Measurements from ENCODE around the gene TRAF3.
A peak's percentile ranks its signal among the peaks of the same experiment; 100 is the strongest.
"Not testable (repeated sequence)": the region's sequence is repeated elsewhere in the genome, so short reads cannot be mapped to it uniquely, and the experiment has no call there.

TRAF3 gene

DNA sequence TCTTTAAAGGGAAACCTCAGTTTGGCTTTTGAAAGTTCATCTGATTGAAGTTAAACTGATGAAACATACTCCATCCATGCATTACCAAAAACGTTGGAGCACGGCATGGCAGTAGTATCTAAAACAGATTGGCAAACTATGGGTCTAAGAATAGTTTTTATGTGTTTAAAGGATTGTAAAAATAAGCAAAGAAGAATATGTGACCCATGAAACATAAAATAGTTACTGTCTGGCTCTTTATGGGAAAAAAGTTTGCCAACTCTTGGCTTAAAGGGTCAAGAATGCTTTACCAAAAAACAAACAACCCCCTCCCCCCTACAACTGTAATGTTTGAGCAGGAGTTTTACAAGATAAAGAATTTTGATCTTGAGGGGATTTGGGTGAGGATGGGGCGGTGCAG, 32.6 kb downstream of the TRAF3 start:
- no peak for ATAC-seq

DNA sequence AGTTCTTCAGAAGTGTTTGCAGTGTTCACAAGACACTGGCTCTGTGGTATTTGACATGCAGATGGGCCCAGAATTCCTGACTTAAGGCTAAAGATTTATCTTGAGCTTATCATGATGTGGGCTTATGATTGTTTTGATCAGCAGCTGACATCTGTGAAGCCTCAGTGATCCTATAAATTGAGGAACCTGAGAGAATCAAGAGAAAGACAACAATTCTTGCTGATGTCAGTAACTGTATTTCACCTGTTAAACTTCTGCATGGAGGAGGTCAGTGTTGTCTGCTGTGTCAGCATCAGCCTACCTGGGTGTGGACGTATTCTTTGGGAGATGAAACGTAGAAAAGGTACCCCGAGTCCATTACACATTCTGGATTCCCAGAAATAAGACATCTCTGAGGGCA, 33.3 kb downstream of the TRAF3 start:
- no peak for ATAC-seq

DNA sequence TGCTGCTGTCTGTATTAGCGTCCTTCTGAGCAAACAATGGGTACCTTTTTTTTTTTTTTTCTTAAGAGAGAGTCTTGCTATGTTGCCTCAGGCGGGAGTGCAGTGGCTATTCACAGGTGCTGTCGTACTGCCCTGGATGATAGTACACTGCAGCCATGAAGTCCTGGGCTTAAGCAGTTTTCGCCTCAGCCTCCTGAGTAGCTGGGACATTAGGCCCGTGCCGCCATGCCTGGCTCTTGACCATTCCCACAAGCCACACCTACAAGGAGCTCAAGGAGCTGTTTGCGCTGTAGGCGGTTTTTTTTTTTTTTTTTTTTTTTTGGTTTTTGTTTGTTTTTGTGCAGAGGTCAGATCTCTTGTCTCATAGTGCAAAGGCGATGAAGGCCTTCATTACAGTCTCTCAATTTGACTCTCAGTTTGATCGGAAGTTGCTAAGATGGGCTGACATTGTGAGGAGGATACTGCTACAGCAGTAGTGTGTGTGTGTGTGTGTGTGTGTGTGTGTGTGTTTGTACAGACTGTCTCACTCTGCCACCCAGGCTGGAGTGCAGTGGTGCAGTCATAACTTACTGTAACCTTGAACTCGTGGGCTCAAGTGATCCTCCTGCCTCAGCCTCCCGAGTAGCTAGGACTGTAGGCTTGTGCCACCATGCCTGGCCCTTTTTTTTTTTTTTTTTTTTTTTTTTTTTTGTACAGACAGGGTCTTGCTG, 34.2 kb downstream of the TRAF3 start:
- peak in 1 of 2 donors; percentile 22 for ATAC-seq

DNA sequence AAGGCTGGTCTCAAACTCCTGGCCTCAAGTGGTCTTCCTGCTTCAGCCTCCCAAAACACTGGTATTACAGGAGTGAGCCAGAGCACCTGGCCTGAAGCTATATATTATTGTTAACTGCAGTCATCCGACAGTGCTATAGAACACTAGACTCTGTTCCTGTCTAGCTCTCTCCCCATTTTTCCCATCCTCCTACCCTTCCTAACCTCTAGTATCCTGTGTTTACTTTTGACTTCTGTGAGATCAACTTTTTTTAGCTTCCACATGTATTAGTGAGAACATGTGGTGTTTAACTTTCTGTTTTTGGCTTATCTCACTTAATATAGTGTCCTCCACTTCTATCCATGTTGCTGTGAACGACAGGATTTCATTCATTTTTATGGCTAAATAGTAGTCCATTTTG, 34.7 kb downstream of the TRAF3 start:
- no peak for ATAC-seq

DNA sequence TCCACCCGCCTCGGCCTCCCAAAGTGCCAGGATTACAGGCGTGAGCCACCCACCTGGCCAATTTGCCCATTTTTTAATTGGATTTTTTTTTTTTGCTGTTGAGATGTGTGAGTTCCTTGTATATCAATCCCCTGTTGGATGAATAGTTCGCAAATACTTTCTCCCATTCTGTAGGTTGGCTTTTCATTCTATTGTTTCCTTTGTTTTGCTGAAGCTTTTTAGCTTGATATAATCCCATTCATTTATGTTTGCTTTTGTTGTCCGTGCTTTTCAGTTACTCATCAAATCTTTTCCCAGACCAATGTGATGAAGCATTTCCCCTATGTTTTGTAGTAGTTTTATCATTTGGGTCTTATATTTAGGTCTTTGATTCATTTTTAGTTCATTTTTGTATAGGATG, 36.4 kb downstream of the TRAF3 start:
- ATAC-seq, result no peak

DNA sequence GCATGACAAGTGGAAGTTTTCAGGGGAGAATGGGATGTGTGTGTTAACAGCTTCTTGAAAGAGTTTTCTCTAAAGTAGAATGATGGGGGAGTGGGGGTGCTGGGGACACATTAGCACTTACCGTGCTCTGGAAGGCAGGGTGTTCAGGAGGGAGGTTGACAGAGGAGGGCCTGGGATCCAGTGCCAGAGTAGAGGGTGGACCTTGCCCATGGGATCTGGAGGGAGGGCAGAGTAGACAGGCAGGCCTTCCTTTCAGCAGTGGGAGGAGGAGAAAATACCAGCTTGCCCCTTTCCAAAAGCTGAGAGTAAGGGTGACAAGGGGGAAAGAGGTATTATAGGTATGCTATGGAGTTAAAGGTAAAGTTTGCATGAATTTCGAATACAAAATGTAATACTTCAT, 40.1 kb downstream of the TRAF3 start:
- no peak for ATAC-seq

DNA sequence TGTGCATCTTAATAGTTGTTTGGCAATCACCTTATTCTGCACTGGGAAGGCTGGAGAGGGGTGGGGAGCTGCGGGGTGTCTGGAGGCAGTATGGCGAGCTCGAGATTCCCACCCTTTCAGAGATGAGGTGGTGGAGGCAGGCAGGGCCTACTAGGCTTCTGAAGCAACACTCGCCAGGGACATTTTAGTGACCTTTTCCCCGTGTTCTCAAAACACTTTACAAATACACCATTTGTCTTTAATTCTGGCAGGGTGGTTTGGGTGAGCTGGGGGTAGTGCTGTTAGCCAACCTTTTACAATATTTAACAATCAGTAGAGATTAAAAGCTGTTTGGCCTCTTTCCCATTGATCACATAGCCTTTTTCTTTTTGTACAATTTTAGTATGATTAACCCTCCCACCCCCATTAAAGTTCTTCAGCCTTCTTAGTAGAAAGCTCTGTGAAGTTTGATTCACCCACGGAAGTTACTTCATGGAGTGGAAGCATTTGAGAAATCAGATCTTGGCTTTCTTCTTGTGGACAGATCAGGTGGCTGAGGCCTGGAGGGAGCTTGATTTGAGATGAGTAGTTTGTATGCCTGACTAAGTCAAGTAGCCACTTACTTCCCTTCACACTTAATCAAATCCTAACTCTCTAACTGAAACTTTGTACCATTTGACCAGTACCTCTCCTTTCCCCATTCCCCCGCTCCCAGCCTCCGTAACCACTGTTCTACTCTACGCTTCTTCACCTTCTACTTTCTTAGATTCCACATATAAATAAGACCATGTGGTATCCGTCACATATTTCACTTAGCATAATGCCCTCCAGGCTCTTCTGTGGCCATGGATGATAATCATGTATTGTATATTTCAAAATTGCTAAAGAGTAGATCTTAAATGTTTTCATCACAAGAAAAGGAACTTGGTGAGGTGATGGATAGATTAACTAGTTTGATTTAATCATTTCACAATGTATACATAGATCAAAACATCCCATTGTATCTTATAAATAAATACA, 41.0 kb downstream of the TRAF3 start:
- no peak for ATAC-seq

DNA sequence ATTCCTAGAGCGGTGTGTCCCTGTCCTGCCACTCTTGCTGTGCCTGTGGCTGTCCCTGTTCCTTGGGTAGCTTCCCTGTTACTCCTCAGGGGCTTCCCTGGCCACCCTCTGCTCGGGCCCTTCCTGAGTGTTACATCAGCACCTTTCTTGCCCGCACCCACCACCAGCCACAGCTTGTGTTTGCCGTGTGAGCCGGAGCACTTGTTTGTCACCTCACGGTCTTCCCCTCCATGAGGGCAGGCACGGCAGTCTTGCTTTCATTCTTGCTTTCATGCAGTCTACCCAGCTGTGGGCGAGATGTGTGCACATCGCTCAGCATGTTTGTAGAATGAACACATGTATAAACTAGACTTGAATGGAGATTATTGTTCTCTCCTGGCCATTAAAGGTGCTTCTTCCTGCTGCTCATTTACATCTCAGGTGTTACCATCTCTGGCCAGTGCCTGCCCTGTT, 42.0 kb downstream of the TRAF3 start:
- ATAC-seq, result peak; percentile 74 to 75

DNA sequence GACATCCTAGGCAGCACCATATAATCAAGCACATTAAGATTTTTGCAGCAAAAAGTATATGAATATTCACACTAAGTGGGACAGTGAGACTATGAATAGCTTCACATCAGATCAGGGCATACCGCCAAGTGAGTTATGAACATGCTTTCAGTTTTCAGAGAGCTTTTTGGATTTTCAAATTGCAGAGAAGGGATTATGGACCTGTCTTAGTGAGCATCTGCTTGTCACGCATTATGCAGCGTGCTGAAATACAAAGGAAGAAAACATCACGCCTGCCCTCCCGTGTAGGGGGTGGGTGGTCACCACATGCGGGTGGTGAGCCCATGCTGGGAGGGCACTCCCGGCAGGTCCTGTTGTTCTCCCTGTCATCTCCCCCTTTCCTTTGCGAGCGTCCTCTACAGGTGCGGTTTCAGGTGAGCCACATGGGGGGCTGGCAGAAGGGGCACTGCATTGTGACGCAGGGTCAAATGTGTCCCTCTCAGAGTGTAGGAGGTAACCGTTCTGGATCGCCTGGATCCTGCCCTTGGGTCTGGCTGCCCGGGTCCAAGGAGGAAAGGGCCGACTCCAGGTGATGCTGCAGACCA, 42.6 kb downstream of the TRAF3 start:
- peak; percentile 9 to 12 for ATAC-seq

DNA sequence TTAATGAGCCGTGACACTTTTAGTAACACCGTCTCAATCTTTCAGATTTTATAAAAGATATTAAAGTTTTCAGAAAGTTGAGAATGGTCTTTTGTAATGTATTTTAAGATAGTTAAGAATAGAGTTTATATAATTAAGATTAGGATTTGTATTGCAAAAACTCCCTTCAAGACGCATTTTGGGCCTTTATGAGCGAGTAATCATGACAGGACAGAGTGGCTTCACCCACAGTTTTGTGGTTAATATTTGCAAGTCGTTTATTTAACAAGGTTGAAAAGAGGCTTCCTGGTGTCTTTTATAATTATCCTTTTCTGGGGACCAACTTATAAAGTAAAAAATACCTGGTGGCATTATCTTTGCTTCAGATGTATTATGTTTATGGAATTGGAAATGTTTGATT, 44.0 kb downstream of the TRAF3 start:
- no peak for ATAC-seq

DNA sequence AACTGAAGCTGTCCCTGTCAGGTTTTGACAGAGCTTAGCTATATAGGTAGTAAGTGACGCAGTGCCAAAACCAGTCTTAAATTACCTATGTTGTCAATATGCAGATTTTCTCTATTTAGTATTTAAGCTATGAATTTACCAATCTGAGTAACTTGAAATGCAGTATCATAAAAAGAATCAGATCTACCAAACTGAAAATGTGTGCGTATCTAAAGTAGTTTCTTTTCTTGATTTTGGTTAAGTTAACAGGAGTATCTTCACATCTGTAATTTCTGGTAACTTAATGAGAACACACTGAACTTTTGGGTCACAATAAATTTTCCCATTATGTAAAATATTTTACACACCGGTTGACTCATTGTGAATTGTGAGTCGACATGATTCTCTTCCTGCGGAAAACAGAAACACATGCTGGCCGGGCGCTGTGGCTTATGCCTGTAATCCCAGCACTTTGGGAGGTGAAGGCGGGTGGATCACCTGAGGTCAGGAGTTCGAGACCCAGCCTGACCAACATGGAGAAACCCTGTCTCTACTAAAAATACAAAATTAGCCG, 45.1 kb downstream of the TRAF3 start:
- ATAC-seq, result peak; percentile 69 to 72

DNA sequence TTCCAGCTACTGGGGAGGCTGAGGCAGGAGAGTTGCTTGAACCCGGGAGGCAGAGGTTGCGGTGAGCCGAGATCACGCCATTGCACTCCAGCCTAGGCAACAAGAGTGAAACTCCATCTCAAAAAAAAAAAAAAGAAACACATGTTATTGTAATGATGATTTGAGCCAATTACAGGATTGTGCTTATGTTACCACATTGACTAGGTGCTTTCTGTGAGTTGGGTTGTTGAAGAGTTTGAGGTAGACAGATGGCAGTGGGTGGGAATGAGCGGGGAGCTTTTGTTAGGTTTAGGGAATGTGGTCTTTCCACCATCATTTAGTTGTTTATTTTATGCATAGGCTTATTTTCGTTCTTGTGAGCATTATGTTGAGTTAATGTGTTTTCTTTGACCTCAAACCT, 45.6 kb downstream of the TRAF3 start:
- ATAC-seq, result not testable (repeated sequence)

DNA sequence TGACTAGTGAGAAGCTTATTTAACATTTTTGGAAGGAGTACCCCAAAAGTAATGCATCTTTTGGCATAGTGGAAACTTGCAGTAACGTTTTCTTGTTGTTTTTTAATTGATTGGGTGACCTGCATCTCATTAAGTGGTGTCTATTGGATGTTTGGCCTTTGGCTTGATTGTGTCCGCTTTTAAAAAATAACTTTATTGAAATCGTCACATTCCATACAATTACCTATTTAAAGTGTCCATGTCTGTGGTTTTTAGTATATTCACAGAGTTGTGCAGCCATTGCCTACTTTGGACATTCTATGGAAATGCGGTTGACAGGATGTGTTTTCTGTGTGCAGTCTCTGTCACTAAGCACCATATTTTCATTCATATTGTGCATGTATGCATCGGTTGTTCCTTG, 46.3 kb downstream of the TRAF3 start:
- ATAC-seq, result no peak

DNA sequence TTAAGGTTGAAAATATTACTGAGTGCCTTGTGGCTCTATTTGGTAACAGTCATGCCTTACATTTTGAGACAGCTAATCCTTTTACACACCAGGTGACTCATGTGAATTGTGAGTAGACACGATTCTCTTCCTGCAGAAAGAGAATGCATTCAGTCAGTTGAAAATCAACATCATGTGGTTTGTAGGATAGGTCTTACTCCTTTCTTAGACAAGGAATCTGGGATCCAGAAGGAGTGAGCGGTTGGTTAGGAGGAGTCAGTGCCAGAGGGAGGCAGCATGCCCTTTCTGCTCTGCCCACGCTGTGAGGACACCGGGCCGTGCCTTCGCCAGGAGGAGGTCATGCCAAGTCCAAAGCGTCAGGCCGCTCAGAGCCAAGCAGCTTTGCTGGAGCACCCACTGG, 47.6 kb downstream of the TRAF3 start:
- ATAC-seq, result peak; percentile 23 to 34

DNA sequence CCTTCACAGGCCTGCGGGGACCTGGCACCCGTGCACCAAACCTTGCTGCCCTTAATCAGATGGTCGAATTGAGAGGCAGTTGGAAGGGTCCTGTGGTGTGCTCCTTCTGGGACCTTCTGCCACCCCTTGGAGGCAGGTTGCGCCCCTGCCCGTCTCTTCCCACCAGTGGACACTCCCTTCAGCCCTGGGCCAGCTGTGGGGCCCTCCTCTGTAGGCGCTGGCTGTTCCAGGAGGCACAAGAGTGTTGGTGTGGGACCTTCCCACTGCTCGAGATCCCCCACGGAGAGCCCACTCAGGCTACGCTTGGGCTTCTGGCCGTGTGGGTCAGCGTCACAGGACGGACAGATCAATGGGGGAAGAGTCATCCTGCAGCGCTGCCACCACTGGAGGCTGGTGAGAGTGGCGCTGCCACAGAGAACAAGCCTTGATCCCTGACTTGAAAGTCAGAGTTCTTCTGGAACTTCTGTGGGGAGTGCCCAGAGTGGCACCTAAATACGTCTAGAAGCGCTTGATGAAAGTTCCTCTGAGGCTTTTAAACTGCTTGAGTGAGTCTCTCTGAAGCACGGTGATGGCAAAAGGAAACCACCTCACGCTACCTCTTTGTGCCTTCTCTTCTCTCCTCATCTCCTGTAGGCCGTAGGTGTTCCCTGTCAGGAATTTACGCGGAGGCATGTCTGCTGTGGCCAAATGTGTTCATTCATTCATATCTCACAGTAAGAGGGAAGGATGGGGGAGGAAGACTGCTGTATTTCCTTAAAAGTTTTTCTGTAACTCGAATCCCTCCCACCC, 48.3 kb downstream of the TRAF3 start:
- no peak for ATAC-seq

DNA sequence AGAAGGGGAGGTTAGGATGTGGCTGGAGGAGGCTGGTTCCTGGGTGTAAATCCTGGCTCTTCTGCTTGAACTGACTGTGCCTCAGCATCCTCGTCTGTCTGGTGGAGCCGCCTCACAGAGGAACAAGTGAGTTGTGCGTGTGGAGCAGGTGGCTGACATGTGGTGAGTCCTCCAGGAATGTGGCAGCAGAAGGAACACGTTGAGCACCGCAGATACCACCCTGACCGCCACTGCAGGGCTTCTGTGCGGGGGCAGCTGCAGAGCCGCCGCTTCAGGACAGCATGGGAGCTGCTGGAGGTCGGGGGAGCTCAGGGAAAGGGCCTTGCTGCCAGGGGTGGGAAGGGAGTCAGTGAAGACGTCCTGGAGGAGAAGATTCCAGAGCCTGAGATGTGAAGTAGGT, 48.9 kb downstream of the TRAF3 start:
- ATAC-seq, result no peak

DNA sequence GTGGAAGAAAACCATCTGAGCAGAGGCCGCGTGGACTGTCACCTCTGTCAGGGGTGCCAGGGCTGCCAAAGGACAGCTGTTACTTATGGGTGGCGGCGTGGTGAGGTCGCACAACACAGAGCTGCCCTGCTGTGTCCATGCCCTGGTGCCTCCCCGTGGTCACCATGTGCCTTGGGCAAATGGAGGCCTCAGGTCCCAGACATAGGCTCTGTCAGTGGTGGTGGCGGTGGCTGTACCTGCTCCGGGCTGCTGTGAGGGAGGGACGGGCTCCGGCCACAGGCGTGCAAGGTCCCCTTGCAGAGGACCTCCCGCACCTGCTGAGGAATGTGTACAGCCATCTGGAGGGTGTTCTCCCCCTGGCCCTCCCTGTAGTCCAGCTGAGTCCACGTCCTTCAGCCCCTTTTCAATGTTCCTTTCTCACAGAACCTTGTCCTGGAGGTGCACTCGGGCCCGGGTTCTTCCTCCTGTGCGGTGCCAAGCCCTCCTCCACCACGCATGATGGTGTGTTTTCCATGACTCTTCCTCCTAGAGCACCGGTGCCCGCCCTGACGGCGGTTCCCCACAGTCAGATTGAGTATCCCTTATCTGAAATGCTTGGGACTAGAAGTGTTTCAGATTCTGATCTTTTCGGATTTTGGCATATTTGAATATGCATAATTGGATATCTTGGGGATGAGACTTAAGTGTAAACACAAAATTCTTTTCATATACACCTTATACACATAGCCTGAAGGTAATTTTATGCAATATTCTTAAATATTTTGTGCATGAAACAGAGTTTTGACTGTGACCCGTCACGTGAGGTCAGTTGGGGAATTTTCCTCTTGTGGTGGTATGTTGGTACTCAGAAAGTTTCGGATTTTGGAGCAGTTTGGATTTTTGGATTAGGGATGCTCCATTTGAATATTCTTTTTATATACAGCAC, 49.8 kb downstream of the TRAF3 start:
- ATAC-seq, result no peak

DNA sequence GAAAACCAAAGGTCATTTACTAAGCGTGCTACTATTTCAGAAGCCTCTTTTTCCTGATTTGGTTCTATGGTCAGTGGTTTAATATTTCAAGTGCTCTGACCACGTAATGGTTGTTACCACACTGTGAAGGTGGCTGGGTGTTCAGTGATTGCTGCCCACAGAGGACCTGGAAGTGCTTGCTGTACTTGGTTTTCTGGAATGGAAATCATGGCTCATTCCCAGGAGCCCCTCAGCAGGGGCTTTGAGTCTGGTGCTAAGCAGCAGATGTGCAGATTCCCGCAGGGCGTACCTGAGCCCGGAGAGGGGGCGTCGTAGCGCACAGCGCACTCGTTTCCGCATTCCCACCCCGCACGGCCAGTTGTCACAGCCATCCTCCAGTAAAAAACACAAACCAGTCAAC, 50.5 kb downstream of the TRAF3 start:
- ATAC-seq, result no peak

DNA sequence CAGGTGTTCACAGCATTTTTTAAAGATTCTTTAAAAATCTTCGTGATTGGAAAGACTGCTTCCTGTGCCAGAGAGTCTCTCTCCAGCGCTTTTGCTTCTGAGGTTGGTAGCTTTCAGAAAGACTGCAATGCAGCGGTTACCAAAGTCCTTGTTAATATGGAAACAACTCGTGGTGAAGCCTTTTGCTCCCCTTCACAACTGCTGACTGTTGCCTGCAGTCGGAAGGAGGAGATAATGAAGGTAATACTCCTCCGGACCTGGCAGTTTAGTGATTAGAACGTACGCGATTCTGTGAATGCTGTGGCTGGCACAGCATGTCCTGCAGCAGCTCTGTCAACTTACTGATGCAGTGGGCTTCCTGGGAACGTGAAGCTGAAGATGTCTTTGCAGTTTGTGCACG, 50.9 kb downstream of the TRAF3 start:
- no peak for ATAC-seq

DNA sequence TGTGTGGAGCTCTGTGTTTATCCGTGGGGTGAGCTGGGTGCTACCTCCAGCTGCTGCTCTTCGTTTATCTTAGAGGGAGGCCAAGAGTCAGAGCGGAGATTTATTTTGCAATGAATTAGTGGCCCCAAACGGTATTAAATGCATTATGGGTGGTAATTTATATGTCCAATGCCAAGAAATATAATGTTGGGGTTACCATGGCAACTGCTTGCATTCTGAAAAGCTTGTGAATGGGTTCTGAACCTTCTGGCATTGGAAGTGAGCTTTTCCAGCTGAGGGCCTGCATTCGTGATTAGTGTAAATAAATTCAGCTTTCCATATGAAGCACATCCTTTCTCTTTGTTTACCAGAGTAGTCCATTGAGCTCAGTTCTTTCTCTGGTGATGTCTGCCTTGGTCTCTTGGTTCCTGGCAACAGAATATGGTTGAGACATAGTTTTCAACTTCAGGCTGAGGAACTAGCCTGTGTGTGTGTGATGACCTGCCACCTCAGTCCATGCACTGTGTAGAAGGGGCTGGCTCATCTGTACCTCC, 51.8 kb downstream of the TRAF3 start:
- ATAC-seq, result no peak

DNA sequence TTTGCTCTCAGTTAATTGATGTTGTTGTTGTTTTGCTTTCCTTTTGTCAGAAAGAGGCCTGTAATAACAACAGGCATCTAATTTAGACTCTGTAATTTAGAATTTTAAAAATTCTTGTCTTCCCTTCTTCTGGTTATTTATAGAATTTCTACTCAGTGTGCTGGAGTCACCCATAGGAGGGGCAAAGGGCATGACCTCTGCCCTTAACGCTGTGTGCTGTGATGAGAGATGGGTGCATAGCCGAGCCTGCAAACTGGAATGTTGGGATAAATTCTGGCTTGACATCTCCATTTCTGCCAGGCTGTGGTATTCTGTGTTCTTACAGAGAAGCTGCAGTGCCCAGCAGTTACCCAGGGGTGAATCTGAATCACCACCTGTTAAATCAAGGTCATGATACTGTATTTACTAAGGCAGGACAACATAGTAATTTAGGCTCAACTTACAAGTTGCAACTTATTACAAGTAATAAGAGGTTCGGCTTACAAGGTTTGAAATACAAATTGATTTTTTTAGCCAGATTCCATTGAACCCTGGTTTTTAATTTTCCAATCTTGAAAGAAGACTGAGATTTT, 53.3 kb downstream of the TRAF3 start:
- ATAC-seq, result peak in 1 of 2 donors; percentile 37

Measured in activated CD4-positive, CD25-positive, alpha-beta regulatory T cell treated with anti-CD3 and anti-CD28 coated beads, Interleukin-2, amount 50 U/mL, for 24 hours (primary cell).